GM18519 (cell line): ENCODE measurements around the gene SLC32A1.

ENCODE experiments used
- ATAC-seq: cut with Tn5 transposase; IDR thresholded peaks from one replicate; pipeline ENCODE4 v1.9.1; 2021; ENCODE audit warnings: mild to moderate bottlenecking, moderate library complexity; ENCODE audit not compliant: unreplicated experiment, low FRiP score

Gene SLC32A1

DNA sequence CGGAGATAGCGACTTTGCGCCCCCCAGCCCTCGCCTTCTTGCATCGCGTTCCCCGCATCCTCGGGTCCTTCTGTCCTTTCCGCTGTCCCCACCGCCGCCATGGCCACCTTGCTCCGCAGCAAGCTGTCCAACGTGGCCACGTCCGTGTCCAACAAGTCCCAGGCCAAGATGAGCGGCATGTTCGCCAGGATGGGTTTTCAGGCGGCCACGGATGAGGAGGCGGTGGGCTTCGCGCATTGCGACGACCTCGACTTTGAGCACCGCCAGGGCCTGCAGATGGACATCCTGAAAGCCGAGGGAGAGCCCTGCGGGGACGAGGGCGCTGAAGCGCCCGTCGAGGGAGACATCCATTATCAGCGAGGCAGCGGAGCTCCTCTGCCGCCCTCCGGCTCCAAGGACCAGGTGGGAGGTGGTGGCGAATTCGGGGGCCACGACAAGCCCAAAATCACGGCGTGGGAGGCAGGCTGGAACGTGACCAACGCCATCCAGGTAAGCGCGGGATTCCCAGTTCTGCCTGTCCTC, 401 bp downstream of the SLC32A1 start:
- no peak for ATAC-seq

DNA sequence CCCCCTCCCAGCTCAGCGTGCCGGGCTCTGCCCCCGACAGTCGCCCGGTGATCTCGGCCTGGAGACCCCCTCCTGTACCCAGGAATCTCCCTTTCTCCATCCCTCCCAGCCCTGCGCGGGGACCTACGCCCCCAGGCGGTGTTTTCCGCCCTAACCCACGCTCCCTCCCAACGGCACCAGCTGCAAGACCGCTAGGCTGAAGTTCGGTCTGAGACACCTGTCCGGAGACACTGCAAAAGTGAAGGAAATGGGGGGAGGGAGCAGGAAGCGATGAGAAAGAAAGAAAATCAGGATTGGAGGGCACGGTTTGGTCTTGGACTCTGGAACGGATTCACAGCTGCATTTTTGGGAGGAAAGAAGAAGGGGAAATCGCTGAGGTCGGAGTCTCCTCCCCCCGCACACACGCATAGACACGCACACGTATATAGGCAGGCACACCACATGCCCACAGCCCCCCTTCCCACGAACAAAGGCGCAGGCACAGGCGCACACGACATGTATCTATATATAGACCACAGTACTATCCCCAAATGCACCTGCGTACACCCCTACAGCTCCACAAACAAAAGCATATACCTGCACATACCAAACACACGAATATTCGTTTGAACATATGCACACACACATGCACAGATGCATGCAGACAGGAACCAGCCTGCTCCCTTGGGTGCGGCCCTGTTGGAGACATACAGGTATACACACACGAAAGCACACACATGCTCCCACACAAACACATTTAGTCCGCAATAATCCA, 1.0 kb downstream of the SLC32A1 start:
- ATAC-seq: no peak

- no peak for ATAC-seq
Measured at GRCh38 chr20:38725931-38726803, 1.9 kb downstream of the SLC32A1 start.

- ATAC-seq: no peak
Measured at GRCh38 chr20:38726804-38727606, 2.7 kb downstream of the SLC32A1 start.

- no peak for ATAC-seq
Measured at GRCh38 chr20:38727607-38728190, 3.4 kb downstream of the SLC32A1 start.

GRCh38 chr20:38728191-38728781, 4.0 kb downstream of the SLC32A1 start:
- ATAC-seq: no peak

DNA sequence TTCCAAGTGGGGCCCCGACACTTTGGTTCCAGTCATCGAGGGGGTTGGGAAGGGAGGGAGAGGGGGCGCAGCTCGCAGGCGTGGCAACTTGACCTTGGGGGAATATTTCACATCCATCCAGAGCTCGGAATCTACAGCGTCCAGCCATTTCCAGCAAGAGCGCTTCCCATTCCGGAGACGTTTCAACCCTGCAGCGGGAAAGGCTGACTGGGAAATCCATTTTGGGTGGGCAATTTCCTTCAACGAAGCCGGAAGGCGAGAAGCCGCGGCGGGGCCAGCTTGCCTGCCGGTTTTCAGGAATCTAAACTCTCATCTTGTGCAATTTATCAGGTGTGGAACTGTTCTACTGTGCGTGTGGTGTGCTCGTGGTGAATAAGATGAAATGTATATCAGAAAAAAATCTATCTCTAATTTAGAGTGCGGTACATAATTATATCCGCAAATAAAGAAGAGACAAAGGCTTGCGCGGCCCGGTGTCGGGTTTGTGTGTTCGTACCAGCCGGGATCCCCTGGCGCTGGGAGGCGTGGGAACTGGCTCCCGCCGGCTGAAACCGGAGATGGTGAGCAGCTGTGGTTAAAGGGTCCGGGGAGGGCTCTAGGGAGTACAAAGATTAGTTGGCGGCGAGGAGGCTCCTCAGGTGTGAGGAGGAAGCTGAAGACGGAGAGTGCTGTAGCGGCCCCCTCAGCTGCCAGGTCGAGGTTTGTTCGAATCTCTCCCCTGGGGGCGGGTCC, 4.8 kb downstream of the SLC32A1 start:
- no peak for ATAC-seq

GRCh38 chr20:38729767-38730166, 5.5 kb downstream of the SLC32A1 start:
- no peak for ATAC-seq

GRCh38 chr20:38730167-38730988, 6.1 kb downstream of the SLC32A1 start:
- ATAC-seq: no peak

GRCh38 chr20:38730989-38731737, 6.9 kb downstream of the SLC32A1 start:
- no peak for ATAC-seq

DNA sequence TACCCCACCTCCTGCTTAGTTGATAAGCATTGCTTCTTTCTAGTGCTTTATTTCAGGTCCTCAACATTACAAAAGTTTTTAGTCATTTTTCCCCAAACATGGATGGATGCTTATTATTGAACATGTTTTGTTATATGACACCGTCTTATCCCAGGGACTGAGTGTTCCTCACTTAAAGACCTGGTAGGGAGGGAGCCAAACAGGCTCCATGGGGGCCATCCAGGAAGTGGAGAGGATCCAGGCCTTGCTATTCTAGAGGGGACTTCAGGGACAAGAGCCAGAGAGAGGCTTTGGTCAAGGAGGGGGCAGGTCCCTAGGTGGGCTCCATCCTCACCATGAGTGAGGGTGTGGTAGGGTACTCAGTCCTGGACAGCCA, 7.4 kb downstream of the SLC32A1 start:
- ATAC-seq: no peak

DNA sequence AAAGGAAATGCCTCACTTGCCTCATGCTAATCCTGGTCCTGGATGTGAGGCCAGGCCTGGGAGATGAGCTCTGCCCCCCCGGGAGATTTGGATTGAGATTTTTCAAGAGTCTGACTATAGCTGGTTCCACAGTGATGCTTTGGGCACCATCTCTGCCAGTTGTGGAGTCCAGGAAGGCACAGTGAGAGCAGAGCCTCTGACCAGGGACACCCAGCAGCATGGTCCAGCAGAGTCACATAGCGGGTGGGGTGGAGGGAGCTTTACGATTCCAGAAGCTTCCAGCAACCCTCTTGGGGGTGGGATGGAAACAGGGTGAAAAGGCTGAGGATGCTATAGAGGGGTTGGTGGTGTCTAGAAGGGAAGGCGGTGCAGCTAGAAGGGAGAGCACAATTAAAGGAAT, 8.7 kb downstream of the SLC32A1 start:
- no peak for ATAC-seq

GRCh38 chr20:38735172-38735571, 10.9 kb downstream of the SLC32A1 start:
- no peak for ATAC-seq

GRCh38 chr20:38737887-38738286, 13.6 kb downstream of the SLC32A1 start:
- ATAC-seq: no peak

DNA sequence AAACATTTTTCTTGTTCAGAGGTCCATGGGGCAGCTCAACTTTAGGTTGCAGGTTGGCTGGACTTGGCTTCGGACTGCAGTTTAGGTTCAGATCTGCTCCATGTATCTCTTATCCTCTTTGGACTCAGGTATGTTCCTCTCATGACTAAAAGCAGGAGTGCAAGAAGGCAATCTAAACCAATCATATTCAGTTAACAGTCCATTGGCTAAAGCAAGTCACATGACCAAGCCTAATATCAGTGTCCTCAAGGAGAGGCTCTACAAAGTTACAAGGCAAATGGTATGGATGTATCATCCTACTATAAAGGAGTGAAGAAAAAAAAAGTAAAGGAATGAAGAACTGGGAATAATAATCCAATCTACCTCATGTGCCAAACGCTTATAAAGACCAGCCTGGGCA, 21.5 kb downstream of the SLC32A1 start:
- no peak for ATAC-seq

DNA sequence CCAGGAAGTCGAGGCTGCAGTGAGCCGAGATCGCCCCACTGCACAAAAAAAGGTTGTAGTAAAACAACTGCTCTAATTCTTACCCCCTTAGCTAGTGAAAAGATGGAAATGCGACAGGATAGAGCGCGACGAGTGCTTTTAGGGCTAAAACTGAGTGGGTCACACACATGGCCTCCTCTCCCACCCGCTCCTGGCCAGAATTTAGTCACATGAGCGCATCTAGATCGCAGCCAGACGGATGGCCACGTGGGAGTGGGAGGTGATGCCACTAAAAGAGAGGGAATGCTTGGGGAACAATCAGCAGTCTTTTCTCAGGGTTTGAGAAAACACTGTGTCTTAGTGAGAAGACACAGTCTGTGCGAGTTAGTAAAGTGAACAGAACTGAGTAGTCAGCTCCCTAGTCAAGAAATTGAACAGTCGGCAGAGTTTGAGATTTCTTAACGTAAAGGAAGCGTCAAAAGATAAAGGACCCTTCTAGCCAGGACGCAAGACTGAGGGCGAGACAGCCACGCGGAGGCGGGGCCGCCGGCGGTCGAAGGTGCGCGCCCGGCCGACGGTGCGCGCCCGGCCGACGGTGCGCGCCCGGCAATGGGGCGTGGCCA, 23.3 kb downstream of the SLC32A1 start:
- ATAC-seq: no peak

- peak; percentile 63 for ATAC-seq
Measured at GRCh38 chr20:38748097-38748860, 24.0 kb downstream of the SLC32A1 start, which contains the start of gene ACTR5. TSS of gene ACTR5 (plus strand) at chr20:38748460. CDS start at chr20:38748479, 19 bp downstream.
